22Rv1 (cell line): ENCODE data around the gene AQP10.
"Not testable (repeated sequence)": the region's sequence is repeated elsewhere in the genome, so short reads cannot be mapped to it uniquely, and the experiment has no call there.

Experiments used
- H3K27ac ChIP-seq: fragments of 450-650 bp; 2 replicates; pipeline ENCODE4 v1.5.1; 2017
- CTCF ChIP-seq: fragments of 450-650 bp; IDR thresholded peaks from 2 replicates; pipeline ENCODE4 v1.5.1; 2017; ENCODE audit warnings: mild to moderate bottlenecking
- ZFX ChIP-seq: fragments of 450-650 bp; IDR thresholded peaks from 2 replicates; pipeline ENCODE4 v1.6.1; 2017; ENCODE audit warnings: antibody characterized with exemption, borderline replicate concordance

Gene AQP10

GRCh38 chr1:154360288-154360687 lies 39.4 kb downstream of the AQP10 start:
- TF ChIP-seq ZFX (no peak), CTCF (no peak)
- H3K27ac ChIP-seq: no peak overlapping the region

- H3K27ac ChIP-seq: not testable (repeated sequence)
Observed at GRCh38 chr1:154360881-154361280, 40.0 kb downstream of the AQP10 start.

GRCh38 chr1:154361357-154361756 lies 40.5 kb downstream of the AQP10 start:
- TF ChIP-seq CTCF (no peak), ZFX (no peak)
- H3K27ac ChIP-seq: no peak overlapping the region

- no peak for TF ChIP-seq ZFX
- TF ChIP-seq CTCF: no peak
- H3K27ac ChIP-seq: no peak overlapping the region
Observed at GRCh38 chr1:154371436-154371835, 50.5 kb downstream of the AQP10 start.

GRCh38 chr1:154373777-154374357 lies 53.0 kb downstream of the AQP10 start:
- H3K27ac ChIP-seq: not testable (repeated sequence)
